GM12878 (cell line): ENCODE data around the gene CELF3. TPM values are rescaled to one million over a fixed set of nuclear protein-coding genes. Genes with fewer than 3 reads are reported as not detected.

ENCODE experiments used
- ATAC-seq: fragments of 200-7000 bp; cut with Tn5 transposase; 3 replicates; pipeline ENCODE4 v1.9.1; 2020; ENCODE audit warnings: mild to moderate bottlenecking, moderate library complexity
- BruUV-seq: library from RNA; stranded (reverse); fragments of 400-500 nt; replicated peaks from 2 replicates; lab custom pipeline; 2021; lab: Mats Ljungman, UMichigan
- CTCF ChIA-PET: fragments of 300-600 bp; sonication (Branson Sonifier 250); formaldehyde crosslinking; extraction: SDS; loops from one replicate; lab custom pipeline; 2021; ENCODE audit warnings: inconsistent platforms; lab: Yijun Ruan, JAX
- POLR2A ChIA-PET: fragments of 350-600 bp; formaldehyde crosslinking; extraction: SDS; loops from one replicate; lab custom pipeline; 2021; ENCODE audit warnings: inconsistent platforms; lab: Charles Lee
- RAD21 ChIA-PET: fragments of 300-600 bp; sonication (Branson Sonifier 250); formaldehyde crosslinking; loops from one replicate; lab custom pipeline; 2023; ENCODE audit warnings: antibody characterized with exemption; ENCODE audit not compliant: unreplicated experiment; lab: Charles Lee
- SMC1A ChIA-PET: fragments of 300-600 bp; sonication (Branson Sonifier 250); formaldehyde crosslinking; loops from one replicate; lab custom pipeline; 2023; ENCODE audit not compliant: unreplicated experiment, uncharacterized antibody; lab: Charles Lee
- DNase-seq: peaks from one replicate; pipeline ENCODE4 v3.0.0-alpha.2; 2011; ENCODE audit warnings: low read depth, low spot score
- FAIRE-seq: peaks from 3 replicates; lab custom pipeline; 2011; peaks lifted over from hg19 to GRCh38; lab: Jason Lieb, UNC
- H2AFZ ChIP-seq: 2 replicates; pipeline ENCODE4 v1.6.0; 2011; ENCODE audit warnings: low read depth, low read length, control low read depth; ENCODE audit not compliant: control insufficient read depth
- H3K27ac ChIP-seq: 2 replicates; pipeline ENCODE4 v1.5.1; 2011; ENCODE audit warnings: control low read depth; ENCODE audit not compliant: control insufficient read depth, insufficient read depth
- H3K27me3 ChIP-seq, 2 experiments: replicated peaks in 1 of 2; 2 replicates each; pipeline versions ENCODE4 v1.6.0 to v1.6.1; 2011; ENCODE audit warnings: low read length in 1 of 2; ENCODE audit not compliant: control insufficient read depth in 2 of 2, insufficient read depth in 2 of 2
- H3K36me3 ChIP-seq, 2 experiments: 2 replicates each; pipeline ENCODE4 v1.5.1; 2011; ENCODE audit warnings: low read length in 1 of 2; ENCODE audit not compliant: control insufficient read depth in 2 of 2, insufficient read depth in 2 of 2
- H3K4me1 ChIP-seq: 2 replicates; pipeline ENCODE4 v1.6.1; 2011; ENCODE audit warnings: mild to moderate bottlenecking, low read length, moderate library complexity, mixed read lengths; ENCODE audit not compliant: control insufficient read depth, insufficient read depth
- H3K4me2 ChIP-seq: 2 replicates; pipeline ENCODE4 v1.6.0; 2011; ENCODE audit warnings: control low read depth; ENCODE audit not compliant: control insufficient read depth, insufficient read depth
- H3K4me3 ChIP-seq: fragments of 200-600 bp; sonication (generic); 2 replicates; pipeline ENCODE4 v1.5.1; 2016
- H3K79me2 ChIP-seq: 2 replicates; pipeline ENCODE4 v1.6.0; 2011; ENCODE audit warnings: low read length; ENCODE audit not compliant: control insufficient read depth, insufficient read depth
- H3K9ac ChIP-seq: 2 replicates; pipeline ENCODE4 v1.8.0; 2011; ENCODE audit warnings: low read length, control low read depth, mixed read lengths; ENCODE audit not compliant: control insufficient read depth, insufficient read depth
- H3K9me3 ChIP-seq: replicated peaks from 3 replicates; pipeline ENCODE4 v1.5.1; 2011; ENCODE audit warnings: mild to moderate bottlenecking, low read length; ENCODE audit not compliant: control insufficient read depth, insufficient read depth
- H4K20me1 ChIP-seq: 2 replicates; pipeline ENCODE4 v1.6.0; 2011; ENCODE audit not compliant: control insufficient read depth, insufficient read depth
- BCL3 ChIP-seq: IDR thresholded peaks from 2 replicates; pipeline ENCODE4 v1.6.1; 2011; ENCODE audit warnings: borderline replicate concordance, low read depth, mild to moderate bottlenecking, moderate library complexity, low read length; ENCODE audit not compliant: insufficient read depth, poor library complexity, severe bottlenecking
- E2F4 ChIP-seq: IDR thresholded peaks from 2 replicates; pipeline ENCODE4 v1.6.1; 2012; ENCODE audit warnings: low read depth, low read length, improper control_type of control experiment
- HCFC1 ChIP-seq: fragments of 150-350 bp; IDR thresholded peaks from 2 replicates; pipeline ENCODE4 v1.6.1; 2014; ENCODE audit warnings: low read length
- IKZF1 ChIP-seq: fragments of 450-650 bp; conservative IDR thresholded peaks from 2 replicates; pipeline ENCODE4 v1.6.1; 2017; ENCODE audit warnings: antibody characterized with exemption, mild to moderate bottlenecking
- NFYA ChIP-seq: IDR thresholded peaks from 2 replicates; pipeline ENCODE4 v1.6.1; 2011; ENCODE audit warnings: low read depth, mild to moderate bottlenecking, low read length, improper control_type of control experiment, borderline replicate concordance
- NR2F1 ChIP-seq: fragments of 450-650 bp; conservative IDR thresholded peaks from 2 replicates; pipeline ENCODE4 v1.6.1; 2017; ENCODE audit warnings: mild to moderate bottlenecking
- SKIL ChIP-seq: fragments of 450-650 bp; IDR thresholded peaks from 2 replicates; pipeline ENCODE4 v1.6.1; 2017; ENCODE audit warnings: mild to moderate bottlenecking, low read depth, inconsistent platforms; ENCODE audit not compliant: poor library complexity, severe bottlenecking
- TCF12 ChIP-seq: IDR thresholded peaks from 2 replicates; pipeline ENCODE4 v1.6.1; 2011; ENCODE audit warnings: low read depth, mild to moderate bottlenecking, low read length
- TCF7 ChIP-seq: IDR thresholded peaks from 2 replicates; pipeline ENCODE4 v1.6.1; 2014; ENCODE audit warnings: antibody characterized with exemption, borderline replicate concordance
- USF2 ChIP-seq: IDR thresholded peaks from 2 replicates; pipeline ENCODE4 v1.6.1; 2011; ENCODE audit warnings: low read depth, low read length, improper control_type of control experiment, borderline replicate concordance
- ZNF217 ChIP-seq: fragments of 450-650 bp; IDR thresholded peaks from 2 replicates; pipeline ENCODE4 v1.6.1; 2017; ENCODE audit warnings: antibody characterized with exemption, mild to moderate bottlenecking
- WGBS: methylation state at CpG from one replicate; pipeline ENCODE4 v1.1.6; 2016; ENCODE audit warnings: low lambda C conversion rate; ENCODE audit not compliant: insufficient replicate concordance, insufficient coverage; ENCODE audit errors: missing lambda C conversion rate; 5-methylcytosine and 5-hydroxymethylcytosine counted together
- in situ Hi-C: fragments of 300-500 bp; cut with MboI; formaldehyde crosslinking; loops from 9 replicates; pipeline ENCODE4 v1.14.3; 2018; ENCODE audit warnings: mixed read lengths
- intact Hi-C: fragments of 100-400 bp; cut with micrococcal nuclease; formaldehyde crosslinking; loops from one replicate; pipeline ENCODE4 v1.14.2; 2022; ENCODE audit not compliant: unreplicated experiment
- polyA plus RNA-seq, 11 experiments: library from polyadenylated mRNA; depleted of rRNA in 4 of 11; unstranded in 6 of 11; stranded (reverse) in 5 of 11; fragments of >200 nt; fragmentation: Nextera tagmentation in 4 of 11; fragmentation: Illumina TruSeq in 1 of 11; extraction: Ambion mirVana in 4 of 11; extraction: Trizol in 1 of 11; gene quantifications; 1 replicate in 1 of 11; 2 replicates in 10 of 11; pipeline versions ENCODE4 v1.2.1 to v1.2.3, GENCODE V29; 2011 to 2016; ENCODE audit warnings: inconsistent platforms in 2 of 11, missing spikeins in 2 of 11, low read depth in 1 of 11
- total RNA-seq, 4 experiments: library from RNA; depleted of rRNA in 3 of 4; stranded (reverse); fragments of >200 nt in 3 of 4; fragmentation: Illumina TruSeq in 1 of 4; extraction: Trizol in 1 of 4; gene quantifications; 2 replicates each; pipeline versions ENCODE4 v1.2.1 to v1.2.3, GENCODE V29; 2013 to 2021

Gene CELF3
- total and polyA plus RNA-seq, 10 of the 15 experiments (the other 5 are each of a cell fraction or from before 2014, with no cell fraction given): 0.09 TPM; not detected in 9

- Histone ChIP-seq H4K20me1 (no peaks in the 10 kb centered on the region), H2AFZ (no peak overlapping the region), H3K36me3 (no peaks in the 10 kb centered on the region), H3K27ac (no peak overlapping the region), H3K4me2 (no peak overlapping the region), H3K79me2 (no peaks in the 10 kb centered on the region), H3K4me1 (no peaks in the 10 kb centered on the region), H3K4me3 (no peak overlapping the region), H3K9me3 (no peaks in the 10 kb centered on the region), H3K9ac (no peak overlapping the region), H3K27me3 (no peaks in the 10 kb centered on the region)
- ChIA-PET SMC1A (interaction anchor here (0.6 kb wide), 1 partner anchor 91 kb away, joined by 3 read pairs; no protein-coding TSS in a partner anchor), POLR2A (no interaction called here), RAD21 (interaction anchor here (1.0 kb wide), 1 partner anchor 28 kb away, joined by 3 read pairs; no protein-coding TSS in a partner anchor), CTCF (no interaction called here)
- FAIRE-seq: no peak
- no TSS peak for BruUV-seq
- TF ChIP-seq E2F4 (no peak), TCF12 (no peak), NR2F1 (no peak), USF2 (no peak), SKIL (no peak), BCL3 (no peak), IKZF1 (no peak), TCF7 (no peak), NFYA (no peak), ZNF217 (no peak), HCFC1 (no peak)
- in situ Hi-C loops: no loop called here
- intact Hi-C loops: no loop called here
- no peak for DNase-seq
- ATAC-seq: no peak; the same call in 2 of the 3 replicates
- 46% methylated on average over 18 of the region's 21 CpGs for WGBS
These were observed 9.9 kb downstream of the CELF3 start for GRCh38 chr1:151706464-151707415.
